ENCODE results near the gene CRTC1. TPM values are rescaled to one million over a fixed set of nuclear protein-coding genes. Genes with fewer than 3 reads are reported as not detected.

Gene CRTC1
- total RNA-seq, 1 donor from 2014 or later = 0.79 TPM

DNA sequence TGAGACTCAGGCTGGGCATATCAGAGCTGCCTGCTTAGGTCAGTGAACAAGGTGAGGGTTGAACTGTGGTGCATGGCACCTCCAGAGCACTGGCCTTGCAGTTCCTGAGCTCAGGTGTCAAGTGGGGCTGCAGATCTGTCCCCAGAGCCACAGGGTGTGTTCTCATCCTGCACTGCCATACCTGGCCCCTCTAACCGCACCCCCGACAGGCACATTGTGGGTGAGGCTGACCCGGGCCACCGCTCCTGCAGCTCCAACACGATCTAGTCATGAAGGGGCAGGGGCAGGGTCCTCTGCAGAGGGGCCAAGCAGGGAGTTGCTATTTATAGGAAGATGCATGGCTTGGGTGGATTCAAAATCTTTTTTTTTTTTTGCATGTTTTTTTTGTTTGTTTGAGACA is 16.7 kb upstream of the CRTC1 start:
- FAIRE-seq (no peak), DNase-seq (ENCODE audit: low read depth) (no peak)
- Histone ChIP-seq H3K27me3 (ENCODE audit: control insufficient read depth, insufficient read depth, low read length) (no peaks in the 10 kb centered on the region), H3K36me3 (ENCODE audit: control insufficient read depth, insufficient read depth, low read length) (peaks cover 4% of the 10 kb centered on the region), H3K4me3 (ENCODE audit: low read depth, low read length) (no peak overlapping the region)
- TF ChIP-seq, protein P1, sequence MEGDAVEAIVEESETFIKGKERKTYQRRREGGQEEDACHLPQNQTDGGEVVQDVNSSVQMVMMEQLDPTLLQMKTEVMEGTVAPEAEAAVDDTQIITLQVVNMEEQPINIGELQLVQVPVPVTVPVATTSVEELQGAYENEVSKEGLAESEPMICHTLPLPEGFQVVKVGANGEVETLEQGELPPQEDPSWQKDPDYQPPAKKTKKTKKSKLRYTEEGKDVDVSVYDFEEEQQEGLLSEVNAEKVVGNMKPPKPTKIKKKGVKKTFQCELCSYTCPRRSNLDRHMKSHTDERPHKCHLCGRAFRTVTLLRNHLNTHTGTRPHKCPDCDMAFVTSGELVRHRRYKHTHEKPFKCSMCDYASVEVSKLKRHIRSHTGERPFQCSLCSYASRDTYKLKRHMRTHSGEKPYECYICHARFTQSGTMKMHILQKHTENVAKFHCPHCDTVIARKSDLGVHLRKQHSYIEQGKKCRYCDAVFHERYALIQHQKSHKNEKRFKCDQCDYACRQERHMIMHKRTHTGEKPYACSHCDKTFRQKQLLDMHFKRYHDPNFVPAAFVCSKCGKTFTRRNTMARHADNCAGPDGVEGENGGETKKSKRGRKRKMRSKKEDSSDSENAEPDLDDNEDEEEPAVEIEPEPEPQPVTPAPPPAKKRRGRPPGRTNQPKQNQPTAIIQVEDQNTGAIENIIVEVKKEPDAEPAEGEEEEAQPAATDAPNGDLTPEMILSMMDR (IDR thresholded peaks at IDR 0.05; ENCODE audit: insufficient read depth, low read length, severe bottlenecking) = no peak

DNA sequence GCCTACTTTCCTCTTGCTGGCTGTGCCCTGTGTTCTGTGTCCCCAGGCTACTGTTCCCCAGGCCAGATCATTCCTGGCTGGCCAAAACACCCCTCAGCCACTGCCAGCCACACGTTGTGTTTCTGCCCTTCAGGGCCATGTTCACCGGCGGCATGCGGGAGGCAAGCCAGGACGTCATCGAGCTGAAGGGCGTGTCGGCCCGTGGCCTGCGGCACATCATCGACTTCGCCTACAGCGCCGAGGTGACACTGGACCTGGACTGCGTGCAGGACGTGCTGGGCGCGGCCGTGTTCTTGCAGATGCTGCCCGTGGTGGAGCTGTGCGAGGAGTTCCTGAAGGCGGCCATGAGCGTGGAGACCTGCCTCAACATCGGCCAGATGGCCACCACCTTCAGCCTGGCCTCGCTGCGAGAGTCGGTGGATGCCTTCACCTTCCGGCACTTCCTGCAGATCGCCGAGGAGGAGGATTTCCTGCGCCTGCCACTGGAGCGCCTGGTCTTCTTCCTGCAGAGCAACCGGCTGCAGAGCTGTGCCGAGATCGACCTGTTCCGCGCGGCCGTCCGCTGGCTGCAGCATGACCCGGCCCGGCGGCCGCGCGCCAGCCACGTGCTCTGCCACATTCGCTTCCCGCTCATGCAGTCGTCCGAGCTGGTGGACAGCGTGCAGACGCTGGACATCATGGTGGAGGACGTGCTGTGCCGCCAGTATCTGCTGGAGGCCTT is 15.8 kb upstream of the CRTC1 start:
- no peaks in the 10 kb centered on the region for H3K27me3 ChIP-seq (ENCODE audit: control insufficient read depth, insufficient read depth, low read length)
- H3K36me3 ChIP-seq (ENCODE audit: control insufficient read depth, insufficient read depth, low read length) = peaks cover 4% of the 10 kb centered on the region
- DNase-seq (ENCODE audit: low read depth) (no peak), FAIRE-seq (peak; percentile 85)
- TF ChIP-seq, protein P1 (IDR thresholded peaks at IDR 0.05; ENCODE audit: insufficient read depth, low read length, severe bottlenecking) = no peak
- H3K4me3 ChIP-seq (ENCODE audit: low read depth, low read length) = no peak overlapping the region

DNA sequence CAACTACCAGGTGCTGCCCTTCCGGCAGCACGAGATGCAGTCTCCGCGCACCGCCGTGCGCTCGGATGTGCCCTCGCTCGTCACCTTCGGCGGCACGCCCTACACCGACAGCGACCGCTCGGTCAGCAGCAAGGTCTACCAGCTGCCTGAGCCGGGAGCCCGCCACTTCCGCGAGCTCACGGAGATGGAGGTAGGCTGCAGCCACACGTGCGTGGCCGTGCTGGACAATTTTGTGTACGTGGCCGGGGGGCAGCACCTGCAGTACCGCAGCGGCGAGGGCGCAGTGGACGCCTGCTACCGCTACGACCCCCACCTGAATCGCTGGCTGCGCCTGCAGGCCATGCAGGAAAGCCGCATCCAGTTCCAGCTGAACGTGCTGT is 15.2 kb upstream of the CRTC1 start:
- Histone ChIP-seq H3K27me3 (ENCODE audit: control insufficient read depth, insufficient read depth, low read length) (no peaks in the 10 kb centered on the region), H3K36me3 (ENCODE audit: control insufficient read depth, insufficient read depth, low read length) (peaks cover 4% of the 10 kb centered on the region), H3K4me3 (ENCODE audit: low read depth, low read length) (no peak overlapping the region)
- FAIRE-seq (no peak), DNase-seq (ENCODE audit: low read depth) (no peak)
- TF ChIP-seq, protein P1 (IDR thresholded peaks at IDR 0.05; ENCODE audit: insufficient read depth, low read length, severe bottlenecking) = no peak

DNA sequence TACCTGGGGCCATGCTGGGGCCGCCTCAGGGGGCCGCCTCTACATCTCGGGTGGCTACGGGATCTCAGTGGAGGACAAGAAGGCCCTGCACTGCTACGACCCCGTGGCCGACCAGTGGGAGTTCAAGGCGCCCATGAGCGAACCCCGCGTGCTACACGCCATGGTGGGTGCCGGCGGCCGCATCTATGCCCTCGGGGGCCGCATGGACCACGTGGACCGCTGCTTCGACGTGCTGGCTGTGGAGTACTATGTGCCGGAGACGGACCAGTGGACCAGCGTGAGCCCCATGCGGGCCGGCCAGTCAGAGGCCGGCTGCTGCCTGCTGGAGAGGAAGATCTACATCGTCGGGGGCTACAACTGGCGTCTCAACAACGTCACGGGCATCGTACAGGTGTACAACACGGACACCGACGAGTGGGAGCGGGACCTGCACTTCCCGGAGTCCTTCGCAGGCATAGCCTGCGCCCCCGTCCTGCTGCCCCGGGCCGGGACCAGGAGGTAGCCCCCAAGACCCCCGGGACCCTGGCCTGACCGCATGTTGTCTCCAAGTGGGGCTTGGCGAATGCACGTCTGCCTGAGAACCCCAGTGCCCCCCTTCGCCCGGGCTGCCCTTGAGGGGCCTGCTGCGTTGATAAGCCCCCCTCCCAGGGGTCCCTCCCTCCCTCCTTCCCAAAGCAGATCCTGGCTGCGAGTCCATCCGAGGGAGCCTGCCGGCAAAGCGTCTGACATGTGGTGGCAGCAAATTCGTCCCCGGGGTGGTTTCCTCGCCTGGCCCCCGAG is 14.5 kb upstream of the CRTC1 start:
- peaks cover 4% of the 10 kb centered on the region for H3K36me3 ChIP-seq (ENCODE audit: control insufficient read depth, insufficient read depth, low read length)
- no peaks in the 10 kb centered on the region for H3K27me3 ChIP-seq (ENCODE audit: control insufficient read depth, insufficient read depth, low read length)
- no peak for DNase-seq (ENCODE audit: low read depth)
- TF ChIP-seq, protein P1 (IDR thresholded peaks at IDR 0.05; ENCODE audit: insufficient read depth, low read length, severe bottlenecking) = no peak
- FAIRE-seq = no peak
- no peak overlapping the region for H3K4me3 ChIP-seq (ENCODE audit: low read depth, low read length)

DNA sequence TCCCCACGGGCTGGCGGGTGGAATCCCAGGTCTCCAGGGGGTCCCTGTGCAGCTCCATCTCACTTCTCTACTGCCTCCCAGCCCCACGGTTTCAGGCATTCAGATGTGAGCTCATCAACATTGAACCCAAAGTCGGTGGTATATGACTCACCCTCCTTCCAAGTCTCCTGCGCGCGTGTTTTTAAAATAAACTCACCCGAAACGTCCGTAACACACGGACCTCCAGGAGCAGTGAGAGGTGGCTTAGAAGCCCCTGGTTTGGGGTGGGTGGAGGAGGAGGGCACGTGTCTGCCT is 14.0 kb upstream of the CRTC1 start:
- DNase-seq (ENCODE audit: low read depth) (no peak), FAIRE-seq (no peak)
- H3K4me3 ChIP-seq (ENCODE audit: low read depth, low read length) = no peak overlapping the region
- peaks cover 4% of the 10 kb centered on the region for H3K36me3 ChIP-seq (ENCODE audit: control insufficient read depth, insufficient read depth, low read length)
- TF ChIP-seq, protein P1 (IDR thresholded peaks at IDR 0.05; ENCODE audit: insufficient read depth, low read length, severe bottlenecking) = no peak
- no peaks in the 10 kb centered on the region for H3K27me3 ChIP-seq (ENCODE audit: control insufficient read depth, insufficient read depth, low read length)
